Measurements from ENCODE around the gene GTPBP2. TPM values are rescaled to one million over a fixed set of nuclear protein-coding genes. Genes with fewer than 3 reads are reported as not detected.
A peak's percentile ranks its signal among the peaks of the same experiment; 100 is the strongest.

Gene GTPBP2
- total and polyA plus RNA-seq, 2 of the 13 experiments (the other 11 are each of a cell fraction or from before 2014, with no cell fraction given): 26.9 to 88.2 TPM

DNA sequence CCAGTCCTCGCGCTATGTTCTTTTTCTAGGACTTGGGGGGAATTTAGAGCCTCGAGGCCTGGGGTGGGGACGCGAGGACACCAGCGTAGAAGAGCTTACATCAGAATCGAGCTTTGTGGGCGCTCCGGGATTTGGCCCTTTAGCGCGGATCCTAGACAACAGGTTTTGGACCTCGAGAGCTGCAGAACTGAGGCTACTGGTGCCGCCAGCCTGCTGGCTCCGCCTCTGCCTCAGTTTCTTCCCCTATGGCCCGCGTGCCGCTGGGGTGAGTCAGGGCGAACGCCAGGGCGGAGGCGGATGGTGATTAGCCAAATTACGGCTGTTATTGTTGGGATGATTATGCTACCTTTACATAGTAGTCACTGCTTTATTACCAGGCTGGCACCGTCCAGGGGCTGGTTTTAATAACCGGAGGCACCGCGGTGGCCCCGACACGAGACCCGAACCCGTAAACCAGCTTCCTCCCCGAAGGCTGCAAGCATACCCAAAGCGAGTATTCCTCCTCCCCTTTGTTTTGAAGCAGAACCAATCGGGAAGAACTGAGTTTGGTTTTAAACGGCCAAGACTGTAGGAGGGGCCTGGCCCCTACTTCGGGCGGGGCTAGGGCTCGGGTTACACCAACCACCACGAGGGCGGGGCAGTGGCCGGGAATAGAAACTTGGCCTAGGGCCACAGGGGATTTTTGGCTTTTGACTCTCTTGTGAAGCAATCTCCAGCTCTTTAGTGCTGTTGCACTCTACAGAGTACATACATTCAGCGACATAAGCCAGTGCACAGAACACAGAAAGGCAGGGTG lies 639 bp upstream of the GTPBP2 start (continued):
- TF ChIP-seq ZNF746 (CRISPR knock-in tag; IDR thresholded peaks at IDR 0.05) (no peak; the same call in 1 of the 2 replicates), ZBTB38 (CRISPR knock-in tag; IDR thresholded peaks at IDR 0.05) (no peak; the same call in 1 of the 2 replicates), FOXC1 (CRISPR knock-in tag; IDR thresholded peaks at IDR 0.05; ENCODE audit: borderline replicate concordance) (no peak; the same call in 1 of the 2 replicates), IKZF1 (IDR thresholded peaks at IDR 0.05) (no peak), FOXA1 (IDR thresholded peaks at IDR 0.05) (no peak), FOXA1 (CRISPR knock-in tag; IDR thresholded peaks at IDR 0.05) (0 out of 2 replicates have a peak, but pooled peaks have one; percentile 7), ZSCAN31 (CRISPR knock-in tag; IDR thresholded peaks at IDR 0.05; ENCODE audit: low read depth) (no peak), ZNF256 (CRISPR knock-in tag; conservative IDR thresholded peaks at IDR 0.05) (peak; percentile 81), CCDC6 (CRISPR knock-in tag; IDR thresholded peaks at IDR 0.05) (peak; percentile 71; the same call in 1 of the 2 replicates), YEATS4 (CRISPR knock-in tag; IDR thresholded peaks at IDR 0.05; ENCODE audit: borderline replicate concordance) (peak; percentile 72), POLR2G (IDR thresholded peaks at IDR 0.05; ENCODE audit: low read depth, low read length) (peak; percentile 90), HNRNPK (IDR thresholded peaks at IDR 0.05; ENCODE audit: low read depth, low read length, poor library complexity, severe bottlenecking) (no peak), ZNF34 (CRISPR knock-in tag; IDR thresholded peaks at IDR 0.05; ENCODE audit: borderline replicate concordance) (no peak), MAZ (IDR thresholded peaks at IDR 0.05; ENCODE audit: borderline replicate concordance, low read depth, low read length) (peak; percentile 60; the same call in 1 of the 2 replicates), MAZ (CRISPR knock-in tag; IDR thresholded peaks at IDR 0.05; ENCODE audit: low read depth) (peak; percentile 77), PHF21A (CRISPR knock-in tag; IDR thresholded peaks at IDR 0.05) (peak; percentile 92), ZNF781 (CRISPR knock-in tag; IDR thresholded peaks at IDR 0.05; ENCODE audit: borderline replicate concordance, not compliant biosample characterization) (peak; percentile 25), ZNF205 (CRISPR knock-in tag; IDR thresholded peaks at IDR 0.05) (0 out of 2 replicates have a peak, but pooled peaks have one; percentile 16)
- TF ChIP-seq, protein P1, sequence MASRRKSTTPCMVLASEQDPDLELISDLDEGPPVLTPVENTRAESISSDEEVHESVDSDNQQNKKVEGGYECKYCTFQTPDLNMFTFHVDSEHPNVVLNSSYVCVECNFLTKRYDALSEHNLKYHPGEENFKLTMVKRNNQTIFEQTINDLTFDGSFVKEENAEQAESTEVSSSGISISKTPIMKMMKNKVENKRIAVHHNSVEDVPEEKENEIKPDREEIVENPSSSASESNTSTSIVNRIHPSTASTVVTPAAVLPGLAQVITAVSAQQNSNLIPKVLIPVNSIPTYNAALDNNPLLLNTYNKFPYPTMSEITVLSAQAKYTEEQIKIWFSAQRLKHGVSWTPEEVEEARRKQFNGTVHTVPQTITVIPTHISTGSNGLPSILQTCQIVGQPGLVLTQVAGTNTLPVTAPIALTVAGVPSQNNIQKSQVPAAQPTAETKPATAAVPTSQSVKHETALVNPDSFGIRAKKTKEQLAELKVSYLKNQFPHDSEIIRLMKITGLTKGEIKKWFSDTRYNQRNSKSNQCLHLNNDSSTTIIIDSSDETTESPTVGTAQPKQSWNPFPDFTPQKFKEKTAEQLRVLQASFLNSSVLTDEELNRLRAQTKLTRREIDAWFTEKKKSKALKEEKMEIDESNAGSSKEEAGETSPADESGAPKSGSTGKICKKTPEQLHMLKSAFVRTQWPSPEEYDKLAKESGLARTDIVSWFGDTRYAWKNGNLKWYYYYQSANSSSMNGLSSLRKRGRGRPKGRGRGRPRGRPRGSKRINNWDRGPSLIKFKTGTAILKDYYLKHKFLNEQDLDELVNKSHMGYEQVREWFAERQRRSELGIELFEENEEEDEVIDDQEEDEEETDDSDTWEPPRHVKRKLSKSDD (CRISPR knock-in tag; IDR thresholded peaks at IDR 0.05; ENCODE audit: low read depth): no peak
- TF ChIP-seq, protein P2, sequence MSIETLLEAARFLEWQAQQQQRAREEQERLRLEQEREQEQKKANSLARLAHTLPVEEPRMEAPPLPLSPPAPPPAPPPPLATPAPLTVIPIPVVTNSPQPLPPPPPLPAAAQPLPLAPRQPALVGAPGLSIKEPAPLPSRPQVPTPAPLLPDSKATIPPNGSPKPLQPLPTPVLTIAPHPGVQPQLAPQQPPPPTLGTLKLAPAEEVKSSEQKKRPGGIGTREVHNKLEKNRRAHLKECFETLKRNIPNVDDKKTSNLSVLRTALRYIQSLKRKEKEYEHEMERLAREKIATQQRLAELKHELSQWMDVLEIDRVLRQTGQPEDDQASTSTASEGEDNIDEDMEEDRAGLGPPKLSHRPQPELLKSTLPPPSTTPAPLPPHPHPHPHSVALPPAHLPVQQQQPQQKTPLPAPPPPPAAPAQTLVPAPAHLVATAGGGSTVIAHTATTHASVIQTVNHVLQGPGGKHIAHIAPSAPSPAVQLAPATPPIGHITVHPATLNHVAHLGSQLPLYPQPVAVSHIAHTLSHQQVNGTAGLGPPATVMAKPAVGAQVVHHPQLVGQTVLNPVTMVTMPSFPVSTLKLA (IDR thresholded peaks at IDR 0.05): peak; percentile 66; the same call in 1 of the 2 replicates
- TF ChIP-seq, protein P3, sequence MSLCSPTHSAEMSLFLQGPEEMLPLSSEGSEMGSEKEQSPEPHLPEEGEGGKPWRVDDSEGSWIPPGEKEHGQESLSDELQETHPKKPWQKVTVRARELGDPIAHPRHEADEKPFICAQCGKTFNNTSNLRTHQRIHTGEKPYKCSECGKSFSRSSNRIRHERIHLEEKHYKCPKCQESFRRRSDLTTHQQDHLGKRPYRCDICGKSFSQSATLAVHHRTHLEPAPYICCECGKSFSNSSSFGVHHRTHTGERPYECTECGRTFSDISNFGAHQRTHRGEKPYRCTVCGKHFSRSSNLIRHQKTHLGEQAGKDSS (CRISPR knock-in tag; IDR thresholded peaks at IDR 0.05; ENCODE audit: borderline replicate concordance, low read depth): peak; percentile 56; the same call in 1 of the 2 replicates
- TF ChIP-seq, protein P4, sequence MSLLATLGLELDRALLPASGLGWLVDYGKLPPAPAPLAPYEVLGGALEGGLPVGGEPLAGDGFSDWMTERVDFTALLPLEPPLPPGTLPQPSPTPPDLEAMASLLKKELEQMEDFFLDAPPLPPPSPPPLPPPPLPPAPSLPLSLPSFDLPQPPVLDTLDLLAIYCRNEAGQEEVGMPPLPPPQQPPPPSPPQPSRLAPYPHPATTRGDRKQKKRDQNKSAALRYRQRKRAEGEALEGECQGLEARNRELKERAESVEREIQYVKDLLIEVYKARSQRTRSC (CRISPR knock-in tag; IDR thresholded peaks at IDR 0.05; ENCODE audit: low read depth): no peak; the same call in 1 of the 2 replicates
